Activated T-helper 2 cell treated with anti-CD3 and anti-CD28 coated beads, Interferon-gamma antibody, Interleukin-2, Interleukin-4, amounts not matched to agents 10 μg/mL and 5 μg/mL and 100 μg/mL, durations not matched to agents 14 hours and 24 hours and 36 hours (primary cell): Measurements from ENCODE around the gene POU6F2. TPM values are rescaled to one million over a fixed set of nuclear protein-coding genes. Genes with fewer than 3 reads are reported as not detected.

Experiments used
- DNase-seq: peaks from one replicate; pipeline ENCODE4 v3.0.0; 2021; ENCODE audit warnings: low spot score
- H3K27ac Mint-ChIP-seq: one replicate; pipeline ENCODE4 v1.8.0; 2021; ENCODE audit warnings: mixed read lengths
- H3K27me3 Mint-ChIP-seq: one replicate; pipeline ENCODE4 v1.8.0; 2021; ENCODE audit warnings: low read depth, mixed read lengths
- H3K36me3 Mint-ChIP-seq: one replicate; pipeline ENCODE4 v1.8.0; 2021; ENCODE audit warnings: low read depth, mixed read lengths
- H3K4me1 Mint-ChIP-seq: one replicate; pipeline ENCODE4 v1.8.0; 2021; ENCODE audit warnings: low read depth, mixed read lengths
- H3K4me3 Mint-ChIP-seq: one replicate; pipeline ENCODE4 v1.8.0; 2021; ENCODE audit warnings: low read depth, mild to moderate bottlenecking, moderate library complexity, mixed read lengths
- H3K9me3 Mint-ChIP-seq: one replicate; pipeline ENCODE4 v1.8.0; 2021; ENCODE audit warnings: mixed read lengths
- intact Hi-C: fragments of 100-400 bp; cut with micrococcal nuclease; formaldehyde crosslinking; loops from one replicate; pipeline ENCODE4 v1.15.1; 2023
- total RNA-seq: library from RNA; stranded (reverse); gene quantifications from 2 replicates; pipeline ENCODE4 v1.2.3, GENCODE V29; 2022

Gene POU6F2
- total RNA-seq, 1 donor from 2014 or later: 0.27 TPM

GRCh38 chr7:39383136-39383535, 405.4 kb downstream of the POU6F2 start:
- intact Hi-C loops: no loop called here
- Mint-ChIP-seq H3K27ac (no peak overlapping the region), H3K4me1 (no peaks in the 10 kb centered on the region), H3K27me3 (peaks cover 6% of the 10 kb centered on the region), H3K36me3 (no peaks in the 10 kb centered on the region), H3K9me3 (no peaks in the 10 kb centered on the region), H3K4me3 (no peak overlapping the region)
- no peak for DNase-seq

DNA sequence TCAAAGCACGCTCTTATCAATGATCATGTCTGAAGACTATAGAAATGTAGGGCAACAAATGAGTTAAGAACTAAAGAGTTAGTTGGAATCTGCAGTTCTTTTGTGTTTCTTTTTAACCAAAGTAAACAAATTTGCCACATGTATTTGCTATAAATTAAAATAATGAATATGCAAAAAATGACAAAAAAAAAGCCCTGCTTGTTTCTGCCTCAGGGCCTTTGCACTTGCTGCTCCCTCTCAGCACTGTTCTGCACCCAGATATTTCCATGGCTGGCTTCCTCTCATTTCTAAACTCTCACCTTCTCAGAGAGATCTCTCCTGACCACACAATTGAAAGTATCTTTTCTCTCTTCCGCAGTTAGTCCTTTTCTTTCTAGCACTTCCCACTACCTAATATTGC, 406.7 kb downstream of the POU6F2 start:
- Mint-ChIP-seq H3K4me3 (no peak overlapping the region), H3K27ac (no peak overlapping the region), H3K27me3 (peaks cover 7% of the 10 kb centered on the region), H3K36me3 (no peaks in the 10 kb centered on the region), H3K9me3 (no peaks in the 10 kb centered on the region), H3K4me1 (no peaks in the 10 kb centered on the region)
- DNase-seq: no peak
- intact Hi-C loops: no loop called here

- Mint-ChIP-seq H3K4me1 (no peaks in the 10 kb centered on the region), H3K27ac (no peak overlapping the region), H3K27me3 (peaks cover 7% of the 10 kb centered on the region), H3K4me3 (no peak overlapping the region), H3K9me3 (no peaks in the 10 kb centered on the region), H3K36me3 (no peaks in the 10 kb centered on the region)
- intact Hi-C loops: no loop called here
- DNase-seq: no peak
Observed at GRCh38 chr7:39386718-39387117, 409.0 kb downstream of the POU6F2 start.

DNA sequence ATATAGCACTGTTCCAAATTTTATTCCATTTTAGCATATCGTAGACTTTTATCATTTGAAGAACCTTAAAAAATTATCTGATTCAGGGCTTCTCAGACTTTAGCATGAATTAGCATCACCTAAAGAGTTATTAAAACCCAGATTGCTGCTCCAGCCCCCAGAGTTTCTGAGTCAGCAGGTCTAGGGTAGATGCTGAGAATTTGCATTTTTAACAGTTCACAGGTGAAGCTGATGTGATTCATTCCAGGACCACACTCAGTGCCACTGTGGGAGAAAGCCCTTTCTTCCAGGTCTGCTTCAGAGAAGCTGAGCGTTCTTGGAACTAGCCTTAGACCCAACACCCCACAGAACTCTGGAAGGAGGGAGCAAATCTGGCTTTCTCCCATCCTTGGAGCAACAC, 414.4 kb downstream of the POU6F2 start:
- Mint-ChIP-seq H3K4me3 (no peak overlapping the region), H3K27ac (no peak overlapping the region), H3K9me3 (no peaks in the 10 kb centered on the region), H3K4me1 (no peaks in the 10 kb centered on the region), H3K27me3 (peaks cover 7% of the 10 kb centered on the region), H3K36me3 (no peaks in the 10 kb centered on the region)
- intact Hi-C loops: no loop called here
- DNase-seq: no peak

GRCh38 chr7:39394105-39394680, 416.5 kb downstream of the POU6F2 start:
- Mint-ChIP-seq H3K4me3 (no peak overlapping the region), H3K4me1 (no peaks in the 10 kb centered on the region), H3K36me3 (no peaks in the 10 kb centered on the region), H3K9me3 (no peaks in the 10 kb centered on the region), H3K27me3 (peaks cover 5% of the 10 kb centered on the region), H3K27ac (no peak overlapping the region)
- intact Hi-C loops: no loop called here
- DNase-seq: no peak

DNA sequence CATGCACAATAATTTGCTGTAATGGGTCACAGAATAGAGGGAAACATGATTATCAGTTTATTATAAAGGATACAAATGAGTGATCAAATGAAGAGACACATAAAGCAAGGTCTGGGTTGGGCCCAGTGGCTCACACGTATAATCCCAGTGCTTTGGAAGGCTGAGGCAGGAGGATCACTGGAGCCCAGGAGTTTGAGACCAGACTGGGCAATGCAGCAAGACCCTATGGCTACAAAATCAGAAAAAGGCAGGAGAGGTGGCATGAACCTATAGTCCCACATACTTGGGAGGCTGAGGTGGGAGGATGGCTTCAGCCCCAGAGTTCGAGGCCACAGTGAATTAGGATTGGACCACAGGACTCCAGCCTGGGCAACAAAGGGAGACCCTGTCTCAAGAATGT, 421.7 kb downstream of the POU6F2 start:
- intact Hi-C loops: no loop called here
- no peak overlapping the region for H3K27ac Mint-ChIP-seq
- H3K4me3 Mint-ChIP-seq: no peak overlapping the region
- H3K27me3 Mint-ChIP-seq: peaks cover 12% of the 10 kb centered on the region
- H3K9me3 Mint-ChIP-seq: no peaks in the 10 kb centered on the region
- H3K4me1 Mint-ChIP-seq: no peaks in the 10 kb centered on the region
- DNase-seq: no peak
- no peaks in the 10 kb centered on the region for H3K36me3 Mint-ChIP-seq

DNA sequence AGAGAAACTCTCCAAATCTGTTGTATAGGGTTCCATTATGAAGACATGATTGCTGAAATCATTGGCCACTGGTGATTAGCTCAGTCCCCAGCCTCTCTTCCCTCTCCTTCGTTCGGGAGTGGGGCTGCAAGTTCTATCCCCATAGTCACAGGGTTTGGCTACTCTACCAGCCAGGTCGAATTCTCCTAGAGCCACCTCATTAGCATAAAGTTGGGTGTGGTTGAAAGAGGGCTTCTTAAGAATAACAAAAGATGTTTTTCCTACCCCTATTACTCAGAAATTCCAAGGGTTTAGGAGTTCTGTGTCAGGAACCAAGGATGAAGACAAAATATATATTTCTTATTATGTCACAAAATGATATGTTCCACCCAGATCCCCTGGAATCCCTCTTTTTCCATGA, 422.3 kb downstream of the POU6F2 start:
- Mint-ChIP-seq H3K27ac (no peak overlapping the region), H3K4me1 (no peaks in the 10 kb centered on the region), H3K9me3 (no peaks in the 10 kb centered on the region), H3K27me3 (peaks cover 11% of the 10 kb centered on the region), H3K36me3 (no peaks in the 10 kb centered on the region), H3K4me3 (no peak overlapping the region)
- no peak for DNase-seq
- intact Hi-C loops: no loop called here

GRCh38 chr7:39400836-39401235, 423.1 kb downstream of the POU6F2 start:
- Mint-ChIP-seq H3K36me3 (no peaks in the 10 kb centered on the region), H3K9me3 (no peaks in the 10 kb centered on the region), H3K27ac (no peak overlapping the region), H3K4me3 (no peak overlapping the region), H3K27me3 (peaks cover 8% of the 10 kb centered on the region), H3K4me1 (no peaks in the 10 kb centered on the region)
- DNase-seq: no peak
- intact Hi-C loops: no loop called here

DNA sequence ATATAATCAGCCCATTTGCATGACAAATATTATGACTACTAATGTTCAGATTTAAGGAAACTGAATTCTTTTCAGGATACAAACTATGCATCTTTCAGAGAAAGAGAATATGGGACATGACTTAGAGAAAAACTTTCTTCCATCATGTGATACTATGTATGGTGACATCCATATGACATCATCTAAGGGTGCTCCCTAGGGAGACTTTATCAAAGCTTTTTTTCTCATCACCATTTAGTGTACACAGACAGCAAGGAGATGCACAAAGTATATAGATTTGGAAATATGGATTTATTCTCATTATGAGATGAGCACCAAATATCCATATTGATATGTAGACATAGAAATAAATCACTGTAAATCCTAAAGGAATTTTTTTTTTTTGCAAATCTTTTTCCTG, 424.3 kb downstream of the POU6F2 start:
- Mint-ChIP-seq H3K9me3 (no peaks in the 10 kb centered on the region), H3K36me3 (no peaks in the 10 kb centered on the region), H3K4me1 (no peaks in the 10 kb centered on the region), H3K27ac (no peak overlapping the region), H3K27me3 (peaks cover 12% of the 10 kb centered on the region), H3K4me3 (no peak overlapping the region)
- no peak for DNase-seq
- intact Hi-C loops: no loop called here

- Mint-ChIP-seq H3K4me3 (no peak overlapping the region), H3K27ac (no peak overlapping the region), H3K36me3 (no peaks in the 10 kb centered on the region), H3K27me3 (peaks cover 16% of the 10 kb centered on the region), H3K9me3 (no peaks in the 10 kb centered on the region), H3K4me1 (no peaks in the 10 kb centered on the region)
- DNase-seq: no peak
- intact Hi-C loops: no loop called here
Observed at GRCh38 chr7:39404907-39405306, 427.2 kb downstream of the POU6F2 start.

GRCh38 chr7:39405581-39405980, 427.9 kb downstream of the POU6F2 start:
- intact Hi-C loops: no loop called here
- Mint-ChIP-seq H3K9me3 (no peaks in the 10 kb centered on the region), H3K27me3 (peaks cover 17% of the 10 kb centered on the region), H3K36me3 (no peaks in the 10 kb centered on the region), H3K4me1 (no peaks in the 10 kb centered on the region), H3K4me3 (no peak overlapping the region), H3K27ac (no peak overlapping the region)
- no peak for DNase-seq

DNA sequence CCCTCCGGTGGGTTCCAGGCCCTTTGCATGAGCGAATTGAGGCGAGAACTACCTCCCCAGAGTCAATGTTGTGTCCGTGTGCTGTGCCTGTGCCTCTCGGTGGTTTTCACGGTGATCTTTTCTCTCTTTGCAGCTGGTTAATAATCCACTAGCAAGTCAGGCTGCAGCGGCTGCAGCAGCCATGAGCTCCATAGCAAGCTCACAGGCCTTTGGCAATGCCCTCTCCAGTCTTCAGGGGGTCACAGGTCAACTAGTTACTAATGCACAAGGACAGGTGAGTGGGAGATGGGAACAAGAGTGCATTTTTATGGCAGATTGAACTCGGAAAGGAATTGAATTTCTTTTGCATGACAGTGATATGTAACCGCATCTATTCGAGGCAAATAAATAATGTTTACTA, 428.8 kb downstream of the POU6F2 start:
- Mint-ChIP-seq H3K4me3 (no peak overlapping the region), H3K27me3 (peaks cover 25% of the 10 kb centered on the region), H3K27ac (no peak overlapping the region), H3K4me1 (no peaks in the 10 kb centered on the region), H3K9me3 (no peaks in the 10 kb centered on the region), H3K36me3 (no peaks in the 10 kb centered on the region)
- DNase-seq: no peak
- intact Hi-C loops: no loop called here

GRCh38 chr7:39407137-39407536, 429.4 kb downstream of the POU6F2 start:
- Mint-ChIP-seq H3K4me1 (no peaks in the 10 kb centered on the region), H3K4me3 (no peak overlapping the region), H3K27ac (no peak overlapping the region), H3K36me3 (no peaks in the 10 kb centered on the region), H3K27me3 (peaks cover 28% of the 10 kb centered on the region), H3K9me3 (no peaks in the 10 kb centered on the region)
- intact Hi-C loops: no loop called here
- no peak for DNase-seq

DNA sequence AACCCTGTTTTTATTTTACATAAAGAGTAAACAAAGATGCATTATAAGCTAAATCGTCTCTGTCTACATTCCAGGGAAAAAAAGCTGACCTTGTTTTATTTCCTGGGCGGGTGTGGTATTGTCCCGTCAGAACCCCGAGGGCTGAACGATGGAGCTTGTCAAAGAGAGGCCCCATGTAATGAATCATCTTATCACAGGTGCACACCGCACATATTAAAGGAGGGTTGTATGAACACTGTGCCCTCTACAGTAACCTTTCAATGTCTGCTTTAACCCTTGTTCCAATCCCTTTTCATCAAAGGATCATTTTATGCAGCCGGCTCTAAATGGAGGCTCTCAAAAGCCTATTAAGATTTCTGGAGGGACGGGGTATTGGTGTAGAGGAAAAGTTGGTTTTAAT, 430.0 kb downstream of the POU6F2 start:
- Mint-ChIP-seq H3K27me3 (peaks cover 28% of the 10 kb centered on the region), H3K27ac (no peak overlapping the region), H3K4me1 (no peaks in the 10 kb centered on the region), H3K4me3 (no peak overlapping the region), H3K36me3 (no peaks in the 10 kb centered on the region), H3K9me3 (no peaks in the 10 kb centered on the region)
- DNase-seq: no peak
- intact Hi-C loops: no loop called here
